GM18505 (cell line): Measurements from ENCODE around the gene SCAMP1.

Source experiments
- ATAC-seq: cut with Tn5 transposase; IDR thresholded peaks from one replicate; pipeline ENCODE4 v1.9.1; 2021; ENCODE audit not compliant: unreplicated experiment
- POLR2A ChIP-seq: IDR thresholded peaks from 4 replicates; pipeline ENCODE4 v1.6.1; 2011; ENCODE audit warnings: borderline replicate concordance; ENCODE audit not compliant: insufficient read depth, insufficient read length; ENCODE audit errors: extremely low read depth

SCAMP1 gene

GRCh38 chr5:78359831-78360673 is at the start of gene SCAMP1:
TSS of gene SCAMP1 (plus strand) at chr5:78360617. CDS start at chr5:78360672, 55 bp downstream.
- TF ChIP-seq POLR2A, result peak; percentile 90
- ATAC-seq, result peak; percentile 85

GRCh38 chr5:78317515-78317914 is 42.9 kb upstream of the SCAMP1 start:
- TF ChIP-seq POLR2A, result no peak

GRCh38 chr5:78318337-78318736 is 42.1 kb upstream of the SCAMP1 start:
- no peak for TF ChIP-seq POLR2A
- no peak for ATAC-seq

More at GRCh38 chr5:78317515-78317914, 42.9 kb upstream of the SCAMP1 start:
- ATAC-seq, result no peak

GRCh38 chr5:78320401-78320800 is 40.0 kb upstream of the SCAMP1 start:
- ATAC-seq, result no peak

GRCh38 chr5:78323241-78323640 is 37.2 kb upstream of the SCAMP1 start:
- TF ChIP-seq POLR2A, result no peak
- no peak for ATAC-seq

More at GRCh38 chr5:78320401-78320800, 40.0 kb upstream of the SCAMP1 start:
- TF ChIP-seq POLR2A, result no peak

- ATAC-seq, result no peak
- TF ChIP-seq POLR2A, result no peak
Measured at GRCh38 chr5:78326930-78327329, 33.5 kb upstream of the SCAMP1 start.

- no peak for TF ChIP-seq POLR2A
Measured at GRCh38 chr5:78327761-78328510, 32.5 kb upstream of the SCAMP1 start.

GRCh38 chr5:78328585-78329173 is 31.7 kb upstream of the SCAMP1 start:
- no peak for ATAC-seq
- TF ChIP-seq POLR2A, result no peak

More at GRCh38 chr5:78327761-78328510, 32.5 kb upstream of the SCAMP1 start:
- ATAC-seq, result no peak

- no peak for TF ChIP-seq POLR2A
- no peak for ATAC-seq
Measured at GRCh38 chr5:78331523-78332080, 28.8 kb upstream of the SCAMP1 start.

GRCh38 chr5:78334811-78335210 is 25.6 kb upstream of the SCAMP1 start:
- no peak for TF ChIP-seq POLR2A
- ATAC-seq, result no peak

GRCh38 chr5:78335976-78336375 is 24.4 kb upstream of the SCAMP1 start:
- ATAC-seq, result no peak
- TF ChIP-seq POLR2A, result no peak

- no peak for ATAC-seq
- TF ChIP-seq POLR2A, result no peak
Measured at GRCh38 chr5:78336698-78337097, 23.7 kb upstream of the SCAMP1 start.
